K562 (cell line): ENCODE measurements around the gene RTL10. TPM values are rescaled to one million over a fixed set of nuclear protein-coding genes. Genes with fewer than 3 reads are reported as not detected.

Experiments used
- BCOR ChIP-seq: fragments of 450-650 bp; IDR thresholded peaks from 2 replicates; pipeline ENCODE4 v1.6.1; 2016
- CBX8 ChIP-seq: fragments of 200-600 bp; sonication (generic); IDR thresholded peaks from 2 replicates; pipeline ENCODE4 v1.6.1; 2012; ENCODE audit warnings: borderline replicate concordance, mixed run types, low read depth, mild to moderate bottlenecking, moderate library complexity, mixed read lengths, low read length, control low read depth, inconsistent platforms; ENCODE audit not compliant: poor library complexity, severe bottlenecking; ENCODE audit errors: extremely low read depth
- CEBPG ChIP-seq, 3 experiments: fragments of 200-800 bp in 1 of 3; sonication (Bioruptor generic) in 1 of 3; sonication (generic) in 1 of 3; formaldehyde crosslinking in 1 of 3; IDR thresholded peaks in 2 of 3; conservative IDR thresholded peaks in 1 of 3; 2 replicates each; pipeline versions ENCODE4 v1.6.1 to v1.8.0; 2016 to 2022; ENCODE audit warnings: missing compliant biosample characterization in 2 of 3, missing genetic modification characterization in 2 of 3, mild to moderate bottlenecking in 1 of 3, missing genetic modification reagents in 1 of 3
- CHD1 ChIP-seq: fragments of 200-600 bp; sonication (generic); IDR thresholded peaks from one replicate; pipeline ENCODE4 v1.6.1; 2012; ENCODE audit warnings: mild to moderate bottlenecking, moderate library complexity, low read length, inconsistent platforms
- CSDE1 ChIP-seq, 2 experiments: fragments of 450-650 bp; IDR thresholded peaks; 2 replicates each; pipeline ENCODE4 v1.6.1; 2016; ENCODE audit warnings: mild to moderate bottlenecking in 1 of 2
- FOXM1 ChIP-seq, 2 experiments: fragments of 450-650 bp in 1 of 2; sonication (generic) in 1 of 2; formaldehyde crosslinking in 1 of 2; IDR thresholded peaks; 2 replicates each; pipeline versions ENCODE4 v1.6.1 to v1.9.0; 2017 to 2022; ENCODE audit warnings: low read depth in 2 of 2, mild to moderate bottlenecking in 2 of 2, missing genetic modification reagents in 1 of 2, moderate library complexity in 1 of 2
- HDAC3 ChIP-seq: fragments of 450-650 bp; IDR thresholded peaks from 2 replicates; pipeline ENCODE4 v1.6.1; 2018; ENCODE audit warnings: borderline replicate concordance, mild to moderate bottlenecking, moderate library complexity; ENCODE audit not compliant: partially characterized antibody
- MEIS2 ChIP-seq: fragments of 450-650 bp; IDR thresholded peaks from 2 replicates; pipeline ENCODE4 v1.6.1; 2014; ENCODE audit warnings: mild to moderate bottlenecking; ENCODE audit not compliant: partially characterized antibody
- NR1H2 ChIP-seq: sonication (generic); formaldehyde crosslinking; IDR thresholded peaks from 2 replicates; pipeline ENCODE4 v1.4.0; 2020; ENCODE audit warnings: mild to moderate bottlenecking, missing genetic modification reagents
- OTX1 ChIP-seq: fragments of 450-650 bp; formaldehyde crosslinking; IDR thresholded peaks from 2 replicates; pipeline ENCODE4 v1.4.0; 2022; ENCODE audit warnings: mild to moderate bottlenecking
- PHF21A ChIP-seq: fragments of 450-650 bp; IDR thresholded peaks from 2 replicates; pipeline ENCODE4 v1.6.1; 2017; ENCODE audit warnings: low read depth, borderline replicate concordance
- RBM14 ChIP-seq: fragments of 200-400 bp; formaldehyde crosslinking; IDR thresholded peaks from 2 replicates; pipeline ENCODE4 v1.6.1; 2018; ENCODE audit warnings: low read depth, mild to moderate bottlenecking, low read length, moderate library complexity, borderline replicate concordance; ENCODE audit not compliant: insufficient read depth
- RFX5 ChIP-seq: IDR thresholded peaks from 2 replicates; pipeline ENCODE4 v1.6.1; 2011; ENCODE audit warnings: low read depth, mild to moderate bottlenecking, improper control_type of control experiment, low read length
- SP2 ChIP-seq: IDR thresholded peaks from 2 replicates; pipeline ENCODE4 v1.6.1; 2011; ENCODE audit warnings: mild to moderate bottlenecking, low read depth, low read length, moderate library complexity; ENCODE audit not compliant: poor library complexity, severe bottlenecking; ENCODE audit errors: extremely low read depth
- SPI1 ChIP-seq: IDR thresholded peaks from 2 replicates; pipeline ENCODE4 v1.6.1; 2011; ENCODE audit warnings: low read depth, low read length, control low read depth, borderline replicate concordance
- ZNF24 ChIP-seq: fragments of 450-650 bp; IDR thresholded peaks from 2 replicates; pipeline ENCODE4 v1.6.1; 2016
- ZNF311 ChIP-seq: fragments of 250-450 bp; sonication (Bioruptor Pico); IDR thresholded peaks from 2 replicates; pipeline ENCODE4 v1.4.0; 2020; ENCODE audit warnings: mild to moderate bottlenecking, moderate library complexity
- ZNF75A ChIP-seq: fragments of 450-650 bp; formaldehyde crosslinking; IDR thresholded peaks from 2 replicates; pipeline ENCODE4 v1.4.0; 2020; ENCODE audit warnings: mild to moderate bottlenecking
- polyA plus RNA-seq, 8 experiments: library from polyadenylated mRNA; depleted of rRNA in 4 of 8; stranded (reverse) in 5 of 8; unstranded in 3 of 8; fragments of >200 nt; fragmentation: Nextera tagmentation in 2 of 8; fragmentation: Illumina TruSeq in 1 of 8; extraction: Ambion mirVana in 2 of 8; extraction: Trizol in 1 of 8; gene quantifications; 2 replicates each; pipeline versions ENCODE4 v1.2.1 to v1.2.3, GENCODE V29; 2011 to 2014; ENCODE audit warnings: inconsistent platforms in 1 of 8, missing spikeins in 1 of 8
- total RNA-seq, 7 experiments: library from RNA; depleted of rRNA in 6 of 7; stranded (reverse); fragments of >200 nt in 6 of 7; fragmentation: Illumina TruSeq in 2 of 7; extraction: Trizol in 2 of 7; gene quantifications; 2 replicates each; pipeline versions ENCODE4 v1.2.1 to v1.2.3, GENCODE V29; 2011 to 2021; ENCODE audit warnings: low replicate concordance in 1 of 7
- TF ChIP-seq, protein P1 (sequence below): fragments of 250-450 bp; sonication (Bioruptor Pico); IDR thresholded peaks from 2 replicates; pipeline ENCODE4 v1.8.0; 2021; ENCODE audit warnings: mild to moderate bottlenecking, moderate library complexity
- TF ChIP-seq, protein P2 (sequence below): sonication (generic); IDR thresholded peaks from 2 replicates; pipeline ENCODE4 v1.6.1; 2016
- TF ChIP-seq, protein P3 (sequence below), 2 experiments: fragments of 450-650 bp in 1 of 2; sonication (generic) in 1 of 2; formaldehyde crosslinking in 1 of 2; IDR thresholded peaks in 1 of 2; conservative IDR thresholded peaks in 1 of 2; 2 replicates each; pipeline versions ENCODE4 v1.6.1 to v1.8.1; 2016 to 2023; ENCODE audit warnings: mild to moderate bottlenecking in 2 of 2, moderate library complexity in 2 of 2, inconsistent platforms in 1 of 2, missing genetic modification reagents in 1 of 2

Gene RTL10
- total and polyA plus RNA-seq, 9 of the 15 experiments (the other 6 are each of a cell fraction or from before 2014, with no cell fraction given) = 19.8 to 75.5 (median 32.5) TPM

DNA sequence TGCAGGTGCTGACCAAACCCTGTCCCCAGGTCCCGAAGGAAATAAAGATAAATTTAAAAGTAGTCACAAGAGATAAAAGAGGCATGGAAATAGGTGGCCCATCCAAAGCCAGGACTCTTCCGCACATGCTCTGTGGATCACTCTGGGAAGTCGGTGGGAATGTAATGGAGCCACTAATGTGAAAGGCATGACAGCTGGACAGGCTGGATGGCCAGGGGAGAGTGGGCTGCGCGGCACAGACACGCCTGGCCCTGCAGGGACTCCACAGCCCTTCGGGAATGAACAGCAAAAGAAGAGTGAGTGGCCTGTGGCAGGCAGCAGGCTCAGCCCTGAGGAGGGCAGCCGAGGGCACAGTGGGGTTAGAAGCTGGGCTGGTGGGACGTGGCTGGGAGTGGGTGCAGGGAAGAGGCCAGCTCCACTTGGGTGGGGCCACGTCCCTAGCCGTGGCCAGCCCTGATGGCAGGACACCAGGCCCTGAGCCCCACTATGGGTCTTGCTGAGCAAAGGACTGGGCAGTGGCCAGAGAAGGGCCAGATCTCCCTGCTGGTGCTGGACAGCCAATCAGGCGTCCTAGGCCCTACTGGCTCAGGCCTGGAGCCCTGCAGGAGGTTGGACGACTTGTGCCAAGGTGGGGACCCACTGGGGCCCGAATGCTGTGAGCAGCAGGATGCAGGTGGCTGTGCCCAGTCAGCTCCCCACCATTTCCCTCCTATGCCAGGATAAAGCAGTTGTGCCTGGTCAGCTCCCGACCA lies 31.3 kb upstream of the RTL10 start (continued):
- TF ChIP-seq BCOR (no peak), CEBPG (CRISPR knock-in tag; IDR thresholded peaks at IDR 0.05) (no peak), CEBPG (tag; conservative IDR thresholded peaks at IDR 0.05 in 1 of 2, IDR thresholded peaks at IDR 0.05 in 1 of 2) (no peak), HDAC3 (no peak), MEIS2 (no peak), ZNF75A (CRISPR knock-in tag) (no peak), FOXM1 (IDR thresholded peaks at IDR 0.05; ENCODE audit: low read depth) (no peak), FOXM1 (CRISPR knock-in tag; IDR thresholded peaks at IDR 0.05; ENCODE audit: low read depth) (no peak), CBX8 (no peak), NR1H2 (CRISPR knock-in tag) (no peak), CHD1 (no peak), CSDE1 (IDR thresholded peaks at IDR 0.05) (no peak), PHF21A (no peak), SP2 (no peak), OTX1 (CRISPR knock-in tag) (no peak), RBM14 (0 out of 2 replicates have a peak, but pooled peaks have one; percentile 25), RFX5 (no peak), ZNF311 (CRISPR knock-in tag) (no peak), ZNF24 (no peak), SPI1 (no peak)
- TF ChIP-seq, protein P1, sequence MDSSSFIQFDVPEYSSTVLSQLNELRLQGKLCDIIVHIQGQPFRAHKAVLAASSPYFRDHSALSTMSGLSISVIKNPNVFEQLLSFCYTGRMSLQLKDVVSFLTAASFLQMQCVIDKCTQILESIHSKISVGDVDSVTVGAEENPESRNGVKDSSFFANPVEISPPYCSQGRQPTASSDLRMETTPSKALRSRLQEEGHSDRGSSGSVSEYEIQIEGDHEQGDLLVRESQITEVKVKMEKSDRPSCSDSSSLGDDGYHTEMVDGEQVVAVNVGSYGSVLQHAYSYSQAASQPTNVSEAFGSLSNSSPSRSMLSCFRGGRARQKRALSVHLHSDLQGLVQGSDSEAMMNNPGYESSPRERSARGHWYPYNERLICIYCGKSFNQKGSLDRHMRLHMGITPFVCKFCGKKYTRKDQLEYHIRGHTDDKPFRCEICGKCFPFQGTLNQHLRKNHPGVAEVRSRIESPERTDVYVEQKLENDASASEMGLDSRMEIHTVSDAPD (CRISPR knock-in tag) = no peak
- TF ChIP-seq, protein P2, sequence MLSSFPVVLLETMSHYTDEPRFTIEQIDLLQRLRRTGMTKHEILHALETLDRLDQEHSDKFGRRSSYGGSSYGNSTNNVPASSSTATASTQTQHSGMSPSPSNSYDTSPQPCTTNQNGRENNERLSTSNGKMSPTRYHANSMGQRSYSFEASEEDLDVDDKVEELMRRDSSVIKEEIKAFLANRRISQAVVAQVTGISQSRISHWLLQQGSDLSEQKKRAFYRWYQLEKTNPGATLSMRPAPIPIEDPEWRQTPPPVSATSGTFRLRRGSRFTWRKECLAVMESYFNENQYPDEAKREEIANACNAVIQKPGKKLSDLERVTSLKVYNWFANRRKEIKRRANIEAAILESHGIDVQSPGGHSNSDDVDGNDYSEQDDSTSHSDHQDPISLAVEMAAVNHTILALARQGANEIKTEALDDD = no peak
- TF ChIP-seq, protein P3, sequence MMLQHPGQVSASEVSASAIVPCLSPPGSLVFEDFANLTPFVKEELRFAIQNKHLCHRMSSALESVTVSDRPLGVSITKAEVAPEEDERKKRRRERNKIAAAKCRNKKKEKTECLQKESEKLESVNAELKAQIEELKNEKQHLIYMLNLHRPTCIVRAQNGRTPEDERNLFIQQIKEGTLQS (IDR thresholded peaks at IDR 0.05) = no peak
- TF ChIP-seq, protein P3 (CRISPR knock-in tag; conservative IDR thresholded peaks at IDR 0.05) = 0 out of 2 replicates have a peak, but pooled peaks have one; percentile 36
